HEK293 (cell line): ENCODE measurements around the gene TNNC1.

ENCODE experiments used
- CTCF ChIA-PET: fragments of 350-600 bp; formaldehyde crosslinking; extraction: SDS; loops from one replicate; lab custom pipeline; 2021; ENCODE audit warnings: antibody characterized with exemption; lab: Yijun Ruan, JAX
- POLR2A ChIA-PET: fragments of 300-600 bp; formaldehyde crosslinking; extraction: SDS; loops from one replicate; lab custom pipeline; 2020; ENCODE audit warnings: antibody characterized with exemption, inconsistent platforms; lab: Yijun Ruan, JAX
- H3K27ac ChIP-seq: fragments of 200-500 bp; sonication (Bioruptor generic); 2 replicates; pipeline ENCODE4 v1.5.1; 2014; ENCODE audit warnings: low read depth, low read length, control low read depth, inconsistent platforms; ENCODE audit errors: extremely low read depth
- H3K36me3 ChIP-seq, 2 experiments: fragments of 200-500 bp in 1 of 2; sonication (Bioruptor generic) in 1 of 2; 1 replicate in 1 of 2; 2 replicates in 1 of 2; pipeline ENCODE4 v1.5.1; 2014 to 2017; ENCODE audit warnings: inconsistent platforms in 2 of 2, low read length in 2 of 2; ENCODE audit not compliant: control insufficient read depth in 2 of 2, insufficient read depth in 1 of 2
- H3K4me1 ChIP-seq: fragments of 200-500 bp; sonication (Bioruptor generic); 2 replicates; pipeline ENCODE4 v1.5.1; 2014; ENCODE audit warnings: mild to moderate bottlenecking, low read length, inconsistent platforms; ENCODE audit not compliant: control insufficient read depth, insufficient read depth
- H3K4me3 ChIP-seq: 2 replicates; pipeline ENCODE4 v1.5.1; 2011; ENCODE audit warnings: low read depth, mild to moderate bottlenecking, control low read depth, low read length, moderate library complexity
- H3K9me3 ChIP-seq: fragments of 200-500 bp; sonication (Bioruptor generic); 2 replicates; pipeline ENCODE4 v1.5.1; 2014; ENCODE audit warnings: low read depth, low read length, inconsistent platforms; ENCODE audit not compliant: control insufficient read depth, insufficient read depth
- EGR2 ChIP-seq: fragments of 450-650 bp; formaldehyde crosslinking; IDR thresholded peaks from 2 replicates; pipeline ENCODE4 v1.5.1; 2016; ENCODE audit warnings: low read depth, missing biosample characterization, missing genetic modification characterization
- OVOL3 ChIP-seq: fragments of 450-650 bp; formaldehyde crosslinking; IDR thresholded peaks from 2 replicates; pipeline ENCODE4 v1.5.1; 2016; ENCODE audit warnings: missing biosample characterization, missing genetic modification characterization
- PATZ1 ChIP-seq: fragments of 450-650 bp; formaldehyde crosslinking; IDR thresholded peaks from 2 replicates; pipeline ENCODE4 v1.5.1; 2016; ENCODE audit warnings: missing biosample characterization, missing genetic modification characterization
- PRDM1 ChIP-seq: fragments of 450-650 bp; formaldehyde crosslinking; IDR thresholded peaks from 2 replicates; pipeline ENCODE4; 2016; ENCODE audit warnings: missing biosample characterization, missing genetic modification characterization
- PRDM4 ChIP-seq: fragments of 450-650 bp; formaldehyde crosslinking; IDR thresholded peaks from 2 replicates; pipeline ENCODE4 v1.5.1; 2017; ENCODE audit warnings: missing biosample characterization, missing genetic modification characterization
- REST ChIP-seq: fragments of 450-650 bp; formaldehyde crosslinking; IDR thresholded peaks from 2 replicates; pipeline ENCODE4 v1.5.1; 2016; ENCODE audit warnings: missing biosample characterization, missing genetic modification characterization
- ZBTB26 ChIP-seq: fragments of 450-650 bp; formaldehyde crosslinking; optimal IDR thresholded peaks from 2 replicates; pipeline ENCODE3; 2016; ENCODE audit warnings: missing biosample characterization, mild to moderate bottlenecking, missing genetic modification characterization
- ZFHX2 ChIP-seq: fragments of 450-650 bp; formaldehyde crosslinking; conservative IDR thresholded peaks from 2 replicates; pipeline ENCODE4 v1.5.1; 2016; ENCODE audit warnings: missing biosample characterization, missing genetic modification characterization
- ZFP37 ChIP-seq: fragments of 450-650 bp; formaldehyde crosslinking; IDR thresholded peaks from 2 replicates; pipeline ENCODE4 v1.5.1; 2016; ENCODE audit warnings: missing biosample characterization, missing genetic modification characterization
- ZNF221 ChIP-seq: fragments of 450-650 bp; formaldehyde crosslinking; IDR thresholded peaks from 2 replicates; pipeline ENCODE4 v1.5.1; 2017; ENCODE audit warnings: missing biosample characterization, missing genetic modification characterization, borderline replicate concordance
- ZNF488 ChIP-seq: fragments of 450-650 bp; formaldehyde crosslinking; IDR thresholded peaks from 2 replicates; pipeline ENCODE4 v1.5.1; 2016; ENCODE audit warnings: missing biosample characterization, missing genetic modification characterization
- ZNF692 ChIP-seq: fragments of 450-650 bp; formaldehyde crosslinking; IDR thresholded peaks from 2 replicates; pipeline ENCODE4 v1.5.1; 2016; ENCODE audit warnings: missing biosample characterization, missing genetic modification characterization
- ZNF791 ChIP-seq: fragments of 450-650 bp; formaldehyde crosslinking; IDR thresholded peaks from 2 replicates; pipeline ENCODE4 v1.5.1; 2016; ENCODE audit warnings: missing biosample characterization, missing genetic modification characterization

The TNNC1 gene

GRCh38 chr3:52442409-52443267 is 11.2 kb downstream of the TNNC1 start:
- TF ChIP-seq PRDM1, result no peak
- no peak for TF ChIP-seq ZFP37 (tag by site-specific recombination)
- peak; percentile 55 for TF ChIP-seq ZFHX2 (tag by site-specific recombination)
- no peak for TF ChIP-seq ZNF221 (tag by site-specific recombination)
- no peak for TF ChIP-seq ZNF488 (tag by site-specific recombination)
- no peak for TF ChIP-seq ZNF692
- no peak for TF ChIP-seq PATZ1
- no peak for TF ChIP-seq ZBTB26 (tag by site-specific recombination)
- no peak for TF ChIP-seq ZNF791 (tag by site-specific recombination)
- peak; percentile 59 for TF ChIP-seq EGR2 (tag by site-specific recombination)
- TF ChIP-seq PRDM4 (tag by site-specific recombination), result no peak
- no peak for TF ChIP-seq REST (tag by site-specific recombination)
- TF ChIP-seq OVOL3, result no peak
- ChIA-PET POLR2A (no interaction called here), CTCF (interaction anchor here (1.1 to 7.9 kb wide), 2 partner anchors 16 to 30 kb away, joined by 5 to 97 read pairs; no protein-coding TSS in a partner anchor)
- Histone ChIP-seq H3K9me3 (no peaks in the 10 kb centered on the region), H3K36me3 (no peaks in the 10 kb centered on the region), H3K4me1 (no peaks in the 10 kb centered on the region), H3K27ac (no peak overlapping the region), H3K4me3 (no peak overlapping the region)
